H1 (cell line): ENCODE measurements around the gene JMJD7. TPM values are rescaled to one million over a fixed set of nuclear protein-coding genes. Genes with fewer than 3 reads are reported as not detected.

ENCODE experiments used
- CTCF ChIA-PET: fragments of 300-600 bp; sonication (Branson Sonifier 250); formaldehyde crosslinking; loops from one replicate; lab custom pipeline; 2021; ENCODE audit not compliant: partially characterized antibody; lab: Charles Lee
- POLR2A ChIA-PET: fragments of 300-600 bp; sonication (Branson Sonifier 250); formaldehyde crosslinking; loops from one replicate; lab custom pipeline; 2021; ENCODE audit warnings: inconsistent platforms; ENCODE audit not compliant: partially characterized antibody; lab: Charles Lee
- DNase-seq, 2 experiments: peaks; one replicate each; pipeline versions ENCODE4 v3.0.0 to v3.0.0-alpha.2; 2010 to 2022; ENCODE audit warnings: low spot score in 2 of 2, low read depth in 1 of 2, mixed read lengths in 1 of 2
- FAIRE-seq: peaks from 2 replicates; lab custom pipeline; 2011; peaks lifted over from hg19 to GRCh38; lab: Jason Lieb, UNC
- H2AFZ ChIP-seq: 2 replicates; pipeline ENCODE4 v1.8.1; 2012; ENCODE audit warnings: low read length, inconsistent platforms
- H2AK5ac ChIP-seq: 2 replicates; pipeline ENCODE4 v1.6.1; 2013; ENCODE audit warnings: low read depth, low read length
- H2BK120ac ChIP-seq: replicated peaks from 2 replicates; pipeline ENCODE3; 2013; ENCODE audit warnings: low read depth, low read length, inconsistent platforms
- H2BK12ac ChIP-seq: 2 replicates; pipeline ENCODE4 v1.6.1; 2013; ENCODE audit warnings: low read depth, low read length
- H2BK15ac ChIP-seq: 2 replicates; pipeline ENCODE4 v1.6.1; 2013; ENCODE audit warnings: low read length
- H2BK20ac ChIP-seq: 2 replicates; pipeline ENCODE4 v1.6.1; 2013; ENCODE audit warnings: low read length
- H2BK5ac ChIP-seq: 2 replicates; pipeline ENCODE4 v1.6.1; 2013; ENCODE audit warnings: low read depth, low read length
- H3K14ac ChIP-seq: 2 replicates; pipeline ENCODE4 v1.6.1; 2013; ENCODE audit warnings: inconsistent platforms; ENCODE audit not compliant: insufficient read length
- H3K18ac ChIP-seq: 2 replicates; pipeline ENCODE4 v1.6.1; 2013; ENCODE audit warnings: low read length; ENCODE audit errors: extremely low read depth
- H3K23ac ChIP-seq: 2 replicates; pipeline ENCODE4 v1.6.1; 2013; ENCODE audit warnings: inconsistent platforms; ENCODE audit not compliant: insufficient read length
- H3K23me2 ChIP-seq: 2 replicates; pipeline ENCODE4 v1.6.1; 2013; ENCODE audit warnings: low read depth, low read length
- H3K27ac ChIP-seq: 2 replicates; pipeline ENCODE4 v1.6.1; 2011; ENCODE audit warnings: low read depth, low read length, inconsistent platforms
- H3K27me3 ChIP-seq, 4 experiments: replicated peaks in 1 of 4; 1 replicate in 1 of 4; 2 replicates in 3 of 4; pipeline versions ENCODE4 v1.6.1 to v1.8.1; 2011 to 2013; ENCODE audit warnings: low read length in 3 of 4, mild to moderate bottlenecking in 3 of 4, inconsistent platforms in 2 of 4, mixed read lengths in 2 of 4, moderate library complexity in 1 of 4; ENCODE audit not compliant: control insufficient read depth in 3 of 4, insufficient read depth in 3 of 4; ENCODE audit errors: extremely low read depth in 1 of 4
- H3K36me3 ChIP-seq, 4 experiments: 2 replicates each; pipeline versions ENCODE4 v1.6.1 to v1.8.1; 2011 to 2013; ENCODE audit warnings: mild to moderate bottlenecking in 4 of 4, low read length in 3 of 4, moderate library complexity in 2 of 4, control low read depth in 1 of 4, inconsistent platforms in 1 of 4; ENCODE audit not compliant: insufficient read depth in 4 of 4, control insufficient read depth in 2 of 4
- H3K4ac ChIP-seq: replicated peaks from 2 replicates; pipeline ENCODE3; 2013; ENCODE audit warnings: low read length, low read depth, mixed read lengths, inconsistent platforms; ENCODE audit not compliant: insufficient read length
- H3K4me1 ChIP-seq, 4 experiments: replicated peaks in 1 of 4; 1 replicate in 1 of 4; 2 replicates in 3 of 4; pipeline versions ENCODE4 v1.6.1 to v1.8.1; 2011 to 2013; ENCODE audit warnings: low read length in 3 of 4, inconsistent platforms in 2 of 4, mixed read lengths in 1 of 4; ENCODE audit not compliant: insufficient read depth in 4 of 4, control insufficient read depth in 3 of 4
- H3K4me2 ChIP-seq, 2 experiments: 2 replicates each; pipeline versions ENCODE4 v1.6.1 to v1.8.1; 2011 to 2013; ENCODE audit warnings: low read depth in 2 of 2, low read length in 2 of 2, control low read depth in 1 of 2, inconsistent platforms in 1 of 2, mild to moderate bottlenecking in 1 of 2; ENCODE audit not compliant: insufficient read depth in 1 of 2
- H3K4me3 ChIP-seq, 4 experiments: fragments of 200-600, 300-600 bp in 1 of 4; sonication (generic), shearing (Covaris generic), sonication (Bioruptor Twin) in 1 of 4; 2 replicates each; pipeline versions ENCODE4 v1.5.1 to v1.8.1; 2011 to 2016; ENCODE audit warnings: low read length in 4 of 4, low read depth in 3 of 4, control low read depth in 2 of 4, inconsistent platforms in 2 of 4, mild to moderate bottlenecking in 2 of 4, mixed read lengths in 1 of 4, moderate library complexity in 1 of 4; ENCODE audit not compliant: insufficient read depth in 2 of 4; ENCODE audit errors: extremely low read depth in 1 of 4
- H3K56ac ChIP-seq: replicated peaks from 2 replicates; pipeline ENCODE3; 2013; ENCODE audit warnings: low read depth, mild to moderate bottlenecking, mixed read lengths, low read length, inconsistent platforms; ENCODE audit not compliant: insufficient read length
- H3K79me1 ChIP-seq: 2 replicates; pipeline ENCODE4 v1.6.1; 2013; ENCODE audit warnings: low read depth, low read length, control low read depth
- H3K79me2 ChIP-seq, 2 experiments: 2 replicates each; pipeline versions ENCODE4 v1.6.1 to v1.8.1; 2012 to 2013; ENCODE audit warnings: low read length in 2 of 2, mild to moderate bottlenecking in 2 of 2, inconsistent platforms in 1 of 2; ENCODE audit not compliant: insufficient read depth in 2 of 2, control insufficient read depth in 1 of 2
- H3K9ac ChIP-seq, 4 experiments: replicated peaks in 1 of 4; 1 replicate in 1 of 4; 2 replicates in 3 of 4; pipeline versions ENCODE4 v1.6.1 to v1.8.1; 2011 to 2013; ENCODE audit warnings: low read depth in 3 of 4, low read length in 3 of 4, control low read depth in 2 of 4, mild to moderate bottlenecking in 2 of 4, moderate library complexity in 2 of 4, inconsistent platforms in 1 of 4; ENCODE audit errors: extremely low read depth in 1 of 4
- H3K9me3 ChIP-seq, 2 experiments: 2 replicates each; pipeline versions ENCODE4 v1.6.1 to v1.8.1; 2012 to 2013; ENCODE audit warnings: mild to moderate bottlenecking in 2 of 2, moderate library complexity in 2 of 2, control low read depth in 1 of 2, inconsistent platforms in 1 of 2, low read depth in 1 of 2, low read length in 1 of 2, mixed read lengths in 1 of 2; ENCODE audit not compliant: insufficient read depth in 2 of 2
- H4K20me1 ChIP-seq, 2 experiments: replicated peaks in 1 of 2; 2 replicates each; pipeline versions ENCODE3 to v1.8.1; 2011 to 2013; ENCODE audit warnings: inconsistent platforms in 2 of 2, low read length in 2 of 2, mild to moderate bottlenecking in 1 of 2; ENCODE audit not compliant: insufficient read depth in 2 of 2, control insufficient read depth in 1 of 2
- H4K5ac ChIP-seq: 2 replicates; pipeline ENCODE4 v1.6.1; 2013; ENCODE audit warnings: low read length, low read depth, mixed read lengths, inconsistent platforms; ENCODE audit not compliant: insufficient read length
- H4K8ac ChIP-seq: 2 replicates; pipeline ENCODE4 v1.8.0; 2013; ENCODE audit warnings: mild to moderate bottlenecking, moderate library complexity, low read length, inconsistent platforms; ENCODE audit not compliant: insufficient read depth; ENCODE audit errors: extremely low read depth
- H4K91ac ChIP-seq: replicated peaks from 2 replicates; pipeline ENCODE3; 2013; ENCODE audit warnings: low read length, mixed read lengths, inconsistent platforms; ENCODE audit not compliant: insufficient read length
- SIX5 ChIP-seq: IDR thresholded peaks from 2 replicates; pipeline ENCODE4 v1.6.1; 2011; ENCODE audit warnings: mild to moderate bottlenecking, low read depth, low read length
- ZNF274 ChIP-seq: IDR thresholded peaks from 2 replicates; pipeline ENCODE4 v1.7.0; 2012; ENCODE audit warnings: low read length, borderline replicate concordance; ENCODE audit errors: extremely low read depth
- WGBS, 2 experiments: shearing (Covaris generic) in 1 of 2; methylation state at CpG; one replicate each; pipeline versions ENCODE4 v1.1.6 to v1.1.7; 2013 to 2015; ENCODE audit warnings: low lambda C conversion rate in 2 of 2, mixed read lengths in 2 of 2, inconsistent platforms in 1 of 2, low coverage in 1 of 2, missing lambda C conversion rate in 1 of 2; ENCODE audit not compliant: insufficient replicate concordance in 2 of 2, insufficient coverage in 1 of 2, insufficient read length in 1 of 2; ENCODE audit errors: extremely low coverage in 1 of 2, missing lambda C conversion rate in 1 of 2; 5-methylcytosine and 5-hydroxymethylcytosine counted together
- polyA plus RNA-seq, 7 experiments: library from polyadenylated mRNA; depleted of rRNA in 3 of 7; stranded (reverse) in 5 of 7; unstranded in 2 of 7; fragments of >200 nt in 5 of 7; fragments of 200-250 nt in 2 of 7; gene quantifications; 1 replicate in 5 of 7; 2 replicates in 1 of 7; 4 replicates in 1 of 7; pipeline versions ENCODE4 v1.2.1 to v1.2.3, GENCODE V29; 2011 to 2013; ENCODE audit warnings: missing spikeins in 2 of 7, mixed read lengths in 2 of 7
- total RNA-seq: library from RNA; stranded (reverse); fragmentation: NEBNext Ultra II Directional; extraction: Animal tissue kit (Norgen Biotek cat#: 25700); gene quantifications from 2 replicates; pipeline ENCODE4 v1.2.1, GENCODE V29; 2021

Gene JMJD7
- total and polyA plus RNA-seq, 2 of the 8 experiments (the other 6 are each of a cell fraction or from before 2014, with no cell fraction given): 15.0 to 20.0 TPM

GRCh38 chr15:41817781-41818180, 10.1 kb upstream of the JMJD7 start:
- WGBS, 2 experiments: 85% methylated on average over 6 of the region's 6 CpGs; no CpG with 5 or more reads in 1 of the 2 experiments
- no peaks in the 10 kb centered on the region for H3K79me1 ChIP-seq
- peaks cover 0 to 3% (median 0%) of the 10 kb centered on the region in 4 experiments; a peak in 4 of 8 replicates for H3K36me3 ChIP-seq
- TF ChIP-seq SIX5 (no peak), ZNF274 (no peak)
- H2AK5ac ChIP-seq: no peak overlapping the region
- no peaks in the 10 kb centered on the region for H3K79me2 ChIP-seq
- H3K9me3 ChIP-seq: no peaks in the 10 kb centered on the region
- H2BK20ac ChIP-seq: no peak overlapping the region
- H3K27me3 ChIP-seq: no peaks in the 10 kb centered on the region
- H2BK15ac ChIP-seq: no peak overlapping the region
- no peaks in the 10 kb centered on the region for H3K23me2 ChIP-seq
- no peak overlapping the region for H3K9ac ChIP-seq
- H3K56ac ChIP-seq: no peak overlapping the region
- H4K5ac ChIP-seq: no peak overlapping the region
- H3K23ac ChIP-seq: no peak overlapping the region
- no peak overlapping the region for H3K4me3 ChIP-seq
- H2BK120ac ChIP-seq: no peak overlapping the region
- H2AFZ ChIP-seq: no peak overlapping the region
- DNase-seq (no peak), FAIRE-seq (no peak)
- CTCF ChIA-PET: interaction anchor here (0.8 to 2.8 kb wide), 6 partner anchors 11 to 87 kb away, joined by 3 to 14 read pairs (median 4); partner anchors contain the start of gene MAPKBP1
- H3K4me1 ChIP-seq: no peaks in the 10 kb centered on the region
- no peak overlapping the region for H2BK12ac ChIP-seq
- H3K4ac ChIP-seq: no peak overlapping the region
- no peak overlapping the region for H3K4me2 ChIP-seq
- no peak overlapping the region for H4K91ac ChIP-seq
- H3K27ac ChIP-seq: no peak overlapping the region
- POLR2A ChIA-PET: interaction anchor here (0.6 kb wide), 1 partner anchor 418 kb away, joined by 3 read pairs; no protein-coding TSS in a partner anchor
- H2BK5ac ChIP-seq: no peak overlapping the region
- H3K14ac ChIP-seq: no peak overlapping the region
- no peak overlapping the region for H4K8ac ChIP-seq
- H3K18ac ChIP-seq: no peak overlapping the region
- peaks cover 0 to 3% of the 10 kb centered on the region in 2 experiments for H4K20me1 ChIP-seq
